Effector memory CD8-positive, alpha-beta T cell (primary cell): ENCODE measurements around the gene RPTOR.

ENCODE experiments used
- ATAC-seq: fragments of 150-1000 bp; cut with Tn5 transposase; replicated peaks from 2 replicates; pipeline ENCODE4 v1.10.0; 2021; ENCODE audit warnings: mild to moderate bottlenecking, moderate library complexity
- DNase-seq, 3 experiments: peaks; one replicate each; pipeline ENCODE4 v3.0.0; 2021
- H3K27ac Mint-ChIP-seq, 2 donors: one replicate each; pipeline ENCODE4 v1.8.0; 2022; ENCODE audit warnings: mild to moderate bottlenecking in 2 of 2, mixed read lengths in 2 of 2, moderate library complexity in 2 of 2
- H3K27me3 Mint-ChIP-seq, 2 donors: one replicate each; pipeline ENCODE4 v1.8.0; 2022; ENCODE audit warnings: mixed read lengths in 2 of 2
- H3K36me3 Mint-ChIP-seq: one replicate; pipeline ENCODE4 v1.8.0; 2022; ENCODE audit warnings: mild to moderate bottlenecking, moderate library complexity, mixed read lengths; ENCODE audit not compliant: insufficient read depth
- H3K4me1 Mint-ChIP-seq, 2 donors: one replicate each; pipeline ENCODE4 v1.8.0; 2022; ENCODE audit warnings: low read depth in 2 of 2, mixed read lengths in 2 of 2
- H3K4me3 Mint-ChIP-seq, 2 donors: one replicate each; pipeline ENCODE4 v1.8.0; 2022; ENCODE audit warnings: mild to moderate bottlenecking in 2 of 2, mixed read lengths in 2 of 2, moderate library complexity in 2 of 2
- H3K9me3 Mint-ChIP-seq, 2 donors: one replicate each; pipeline ENCODE4 v1.8.0; 2022; ENCODE audit warnings: mixed read lengths in 2 of 2

Gene RPTOR

DNA sequence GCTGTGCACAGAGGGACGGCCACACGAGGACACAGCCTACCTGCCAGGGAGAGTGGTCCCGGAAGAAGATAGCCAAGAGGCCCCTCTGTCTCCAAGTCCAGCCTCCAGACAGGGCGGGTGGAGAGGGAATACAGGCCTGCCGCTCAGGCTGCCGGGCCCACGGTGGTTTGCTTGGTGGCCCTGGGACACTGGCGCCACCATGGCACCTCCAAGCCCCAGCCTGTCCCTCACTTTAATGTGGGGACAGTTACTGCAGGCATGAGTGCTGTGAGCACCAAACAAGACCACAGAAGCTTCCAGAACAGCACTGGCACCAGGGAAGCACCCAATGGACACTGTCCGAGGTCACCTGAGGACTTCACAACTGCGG, 425.0 kb downstream of the RPTOR start:
- no peaks in the 10 kb centered on the region for H3K9me3 Mint-ChIP-seq
- H3K4me3 Mint-ChIP-seq, result no peak overlapping the region
- H3K27me3 Mint-ChIP-seq, result peaks cover 4 to 9% of the 10 kb centered on the region in 2 donors
- H3K27ac Mint-ChIP-seq, result peak overlapping the region in 1 of 2 donors; percentile 83
- H3K36me3 Mint-ChIP-seq, result peaks cover 6% of the 10 kb centered on the region
- DNase-seq (no peak), ATAC-seq (no peak)
- peaks cover 3 to 5% of the 10 kb centered on the region in 2 donors for H3K4me1 Mint-ChIP-seq

DNA sequence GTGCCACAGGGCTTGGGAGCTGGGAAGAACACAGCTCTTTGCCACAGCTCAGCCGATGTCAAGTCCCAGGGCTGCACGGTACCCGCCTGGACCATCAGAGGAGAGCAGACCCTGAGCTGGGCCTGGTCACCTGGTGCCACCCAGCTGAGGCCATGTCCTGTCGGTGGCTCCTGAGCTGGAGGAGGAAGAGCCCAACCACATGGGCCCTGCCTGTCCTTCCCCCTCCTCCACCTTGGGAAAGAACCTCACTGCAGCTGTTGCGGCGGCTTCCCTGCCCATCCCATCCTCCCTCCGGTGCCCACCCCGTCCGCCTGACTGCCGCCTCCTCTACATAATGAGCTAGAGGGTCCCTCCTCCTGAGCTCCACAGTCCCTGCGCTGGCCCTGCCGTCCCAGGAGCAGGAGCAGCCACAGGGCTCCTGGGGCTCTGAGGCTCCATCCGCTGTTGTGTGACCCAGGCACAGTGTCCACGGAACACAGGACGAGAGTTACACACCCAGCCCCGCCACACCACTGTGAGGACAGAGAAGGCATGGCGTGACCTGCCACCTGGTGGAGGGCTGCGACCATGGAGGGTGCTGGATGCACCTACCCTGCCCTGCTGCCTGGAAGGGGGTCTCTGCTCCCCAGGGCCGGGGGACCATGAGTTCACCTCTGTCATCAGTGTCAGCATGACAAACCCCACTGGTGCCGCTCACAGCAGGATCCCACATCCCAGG, 425.6 kb downstream of the RPTOR start:
- H3K4me1 Mint-ChIP-seq, result peaks cover 3 to 5% of the 10 kb centered on the region in 2 donors
- peak; percentile 29 to 34 (median 34) for DNase-seq

DNA sequence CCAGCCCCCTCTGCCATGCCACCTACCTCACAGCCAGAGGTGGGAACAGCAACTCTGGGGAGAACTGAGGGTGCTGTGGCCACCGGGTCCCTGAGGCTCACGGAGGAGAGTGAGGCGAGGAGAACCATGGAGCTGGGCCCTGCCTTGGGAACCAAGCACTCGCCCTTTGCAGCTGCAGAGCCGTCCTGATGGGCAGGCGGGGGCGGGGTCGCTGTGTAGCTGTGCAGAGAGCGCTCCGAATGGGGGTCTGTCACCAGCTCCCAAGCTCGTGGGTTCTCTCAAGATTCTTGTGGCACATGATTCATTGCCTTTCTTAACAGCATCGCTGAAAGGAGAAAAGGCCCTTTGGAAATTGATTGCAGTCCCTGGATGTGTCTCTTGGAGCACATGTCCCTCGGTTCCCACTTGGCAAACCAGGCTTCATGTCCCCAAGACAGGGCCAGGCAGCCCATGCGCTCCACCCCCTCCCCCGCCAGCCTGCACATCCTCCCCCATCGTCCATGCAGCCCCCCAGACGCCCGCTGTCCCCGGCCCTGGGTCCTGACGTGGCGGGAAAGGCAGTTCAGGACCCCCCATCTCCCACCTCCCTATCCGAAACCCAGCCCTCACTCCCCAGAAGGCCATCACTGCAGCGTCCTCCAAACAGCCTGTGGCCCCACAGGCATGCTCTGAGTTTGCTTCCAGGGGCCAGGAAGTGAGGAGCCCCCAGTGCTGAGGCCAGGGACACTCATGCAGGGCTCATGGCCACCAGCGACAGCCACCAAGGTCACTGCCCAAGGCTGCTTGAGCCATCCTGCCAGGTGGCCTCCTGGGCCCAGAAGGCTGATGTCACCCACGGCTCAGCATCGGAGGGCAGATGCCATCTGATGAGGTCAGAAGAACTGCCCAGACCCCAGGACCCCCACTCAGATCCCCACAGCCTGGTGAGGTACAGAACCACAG, 426.4 kb downstream of the RPTOR start:
- peaks cover 3 to 5% of the 10 kb centered on the region in 2 donors for H3K4me1 Mint-ChIP-seq
- no peak overlapping the region for H3K27ac Mint-ChIP-seq
- no peaks in the 10 kb centered on the region for H3K9me3 Mint-ChIP-seq
- H3K4me3 Mint-ChIP-seq, result no peak overlapping the region
- peaks cover 2% of the 10 kb centered on the region for H3K36me3 Mint-ChIP-seq
- no peak for ATAC-seq
- DNase-seq, result no peak
- H3K27me3 Mint-ChIP-seq, result peaks cover 7 to 13% of the 10 kb centered on the region in 2 donors

More for the DNA sequence above, 425.6 kb downstream of the RPTOR start:
- Mint-ChIP-seq H3K27ac (peak overlapping the region; percentile 20 to 83), H3K27me3 (peaks cover 7 to 13% of the 10 kb centered on the region in 2 donors), H3K36me3 (peaks cover 5% of the 10 kb centered on the region), H3K9me3 (no peaks in the 10 kb centered on the region), H3K4me3 (peak overlapping the region; percentile 38 to 44)
- ATAC-seq, result peak; percentile 59

DNA sequence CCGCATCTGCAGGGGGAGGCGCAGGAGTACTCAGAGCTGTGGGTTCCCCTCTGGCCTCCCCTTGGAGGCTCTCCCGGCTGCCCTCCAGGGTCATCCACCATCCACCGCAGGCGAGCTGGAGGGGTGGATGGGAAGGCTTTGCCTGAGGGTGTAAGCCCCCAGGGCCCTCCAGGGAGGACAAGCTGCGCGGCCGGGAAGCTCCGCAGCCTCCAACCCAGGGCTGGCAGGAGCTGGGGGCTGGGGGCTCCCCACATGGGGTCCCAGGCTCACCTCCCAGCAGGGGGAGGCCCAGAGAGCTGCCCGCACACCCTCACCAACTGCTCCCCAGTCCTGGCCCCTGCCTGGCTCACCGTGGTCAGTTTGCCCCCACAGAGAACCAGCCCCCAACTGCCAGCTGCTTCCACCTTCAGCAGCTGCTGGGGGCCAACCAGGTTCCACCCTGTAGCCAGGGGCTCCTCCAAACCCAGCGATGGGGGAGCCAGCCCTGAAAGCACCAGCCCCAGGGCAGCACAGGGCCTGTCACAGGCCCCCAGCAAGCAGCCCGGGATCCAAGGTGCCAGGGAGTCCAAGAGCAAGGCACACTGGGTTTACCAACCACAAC, 427.2 kb downstream of the RPTOR start:
- no peak for DNase-seq
- Mint-ChIP-seq H3K4me1 (peaks cover 3 to 5% of the 10 kb centered on the region in 2 donors), H3K36me3 (peaks cover 2% of the 10 kb centered on the region), H3K27ac (peak overlapping the region in 1 of 2 donors; percentile 66), H3K4me3 (no peak overlapping the region), H3K9me3 (no peaks in the 10 kb centered on the region), H3K27me3 (peaks cover 7 to 20% of the 10 kb centered on the region in 2 donors)
- ATAC-seq, result no peak

DNA sequence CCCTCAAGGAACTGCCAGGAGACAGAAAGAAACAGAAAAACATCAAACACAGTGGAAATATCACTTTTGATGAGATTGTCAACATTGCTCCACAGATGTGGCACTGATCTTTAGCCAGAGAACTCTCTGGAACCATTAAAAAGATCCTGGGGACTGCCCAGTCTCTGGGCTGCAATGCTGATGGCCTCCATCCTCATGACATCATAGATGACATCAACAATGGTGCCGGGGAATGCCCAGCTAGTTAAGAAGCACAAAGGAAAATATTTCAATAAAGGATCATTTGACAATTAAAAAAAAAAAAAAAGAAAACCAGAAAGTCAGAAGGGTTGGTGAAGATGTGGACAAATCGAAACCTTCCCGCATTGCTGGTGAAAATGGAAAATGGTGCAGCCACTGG, 432.1 kb downstream of the RPTOR start:
- no peaks in the 10 kb centered on the region for H3K9me3 Mint-ChIP-seq
- no peak overlapping the region for H3K4me3 Mint-ChIP-seq
- DNase-seq (no peak), ATAC-seq (no peak)
- H3K27ac Mint-ChIP-seq, result no peak overlapping the region
- H3K4me1 Mint-ChIP-seq, result peaks cover 6% of the 10 kb centered on the region in 2 donors
- no peaks in the 10 kb centered on the region for H3K36me3 Mint-ChIP-seq
- H3K27me3 Mint-ChIP-seq, result peaks cover 20 to 46% of the 10 kb centered on the region in 2 donors

DNA sequence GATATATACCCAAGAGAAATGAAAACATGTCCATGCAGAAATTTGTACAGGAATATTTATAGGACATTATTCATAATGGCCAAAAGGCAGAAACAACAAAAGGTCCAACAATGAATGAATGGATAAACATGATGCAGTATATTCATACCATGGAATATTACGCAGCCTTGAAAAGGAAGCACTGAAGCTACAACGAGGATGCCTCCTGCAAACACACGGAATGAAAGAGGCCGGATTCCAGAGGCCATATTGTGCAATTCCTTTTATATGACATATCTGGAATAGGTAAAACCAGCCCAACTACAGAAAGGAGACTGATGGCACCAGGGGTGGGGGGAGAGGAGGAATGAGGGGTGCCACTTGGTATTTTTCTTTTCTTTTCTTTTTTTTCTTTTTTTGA, 432.5 kb downstream of the RPTOR start:
- Mint-ChIP-seq H3K27ac (no peak overlapping the region), H3K36me3 (no peaks in the 10 kb centered on the region), H3K27me3 (peaks cover 20 to 50% of the 10 kb centered on the region in 2 donors), H3K9me3 (no peaks in the 10 kb centered on the region), H3K4me3 (no peak overlapping the region), H3K4me1 (peaks cover 6% of the 10 kb centered on the region in 2 donors)
- DNase-seq (no peak), ATAC-seq (no peak)

DNA sequence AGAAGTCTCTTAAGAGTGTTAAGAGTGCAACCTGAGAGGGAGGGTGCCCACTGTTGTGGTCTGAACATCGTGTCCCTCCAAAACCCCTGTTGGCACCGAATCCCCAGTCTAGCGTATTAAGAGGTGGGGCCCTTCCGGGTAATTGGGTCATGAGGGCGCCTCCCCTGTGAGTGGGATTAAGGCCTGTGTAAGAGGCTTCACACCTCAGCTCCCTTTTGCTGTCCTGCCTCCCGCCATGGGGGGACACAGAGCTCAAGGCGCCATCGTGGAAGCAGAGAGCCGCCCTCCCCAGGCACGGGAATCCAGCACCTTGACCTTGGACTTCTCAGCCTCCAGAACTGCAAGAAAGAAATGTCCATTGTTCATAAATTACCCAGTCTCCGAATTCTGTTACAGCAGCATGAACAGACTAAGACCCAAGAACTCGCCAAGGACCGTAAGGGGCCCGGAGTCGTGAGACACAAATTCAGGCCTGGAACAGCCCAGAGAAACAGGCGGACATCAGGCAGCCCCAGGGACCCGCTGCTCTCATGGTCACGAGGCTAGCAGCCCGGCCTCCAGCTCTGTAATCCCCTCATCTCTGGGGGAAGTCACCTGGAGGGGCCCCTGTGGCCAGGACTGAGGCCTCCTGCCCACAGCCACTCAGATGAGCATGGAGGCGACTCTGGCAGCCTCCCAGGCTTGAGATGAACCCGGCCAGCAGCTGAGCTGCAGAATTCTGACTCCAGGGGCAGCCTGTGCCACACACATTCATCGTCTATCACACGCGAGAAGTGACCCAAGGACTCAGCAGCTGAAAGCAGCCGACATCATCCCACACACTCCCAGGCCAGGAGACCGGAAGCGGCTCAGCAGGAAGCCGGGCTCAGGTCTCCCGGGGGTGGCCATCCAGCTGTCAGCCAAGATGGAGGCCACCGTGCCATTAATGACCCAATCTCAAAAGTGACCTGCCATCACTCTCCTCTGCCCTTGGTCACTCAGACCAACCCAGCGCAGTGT, 434.2 kb downstream of the RPTOR start:
- H3K36me3 Mint-ChIP-seq, result no peaks in the 10 kb centered on the region
- ATAC-seq (no peak), DNase-seq (no peak)
- peaks cover 6% of the 10 kb centered on the region in 2 donors for H3K4me1 Mint-ChIP-seq
- no peaks in the 10 kb centered on the region for H3K9me3 Mint-ChIP-seq
- H3K27ac Mint-ChIP-seq, result no peak overlapping the region
- no peak overlapping the region for H3K4me3 Mint-ChIP-seq
- H3K27me3 Mint-ChIP-seq, result peaks cover 20 to 64% of the 10 kb centered on the region in 2 donors

DNA sequence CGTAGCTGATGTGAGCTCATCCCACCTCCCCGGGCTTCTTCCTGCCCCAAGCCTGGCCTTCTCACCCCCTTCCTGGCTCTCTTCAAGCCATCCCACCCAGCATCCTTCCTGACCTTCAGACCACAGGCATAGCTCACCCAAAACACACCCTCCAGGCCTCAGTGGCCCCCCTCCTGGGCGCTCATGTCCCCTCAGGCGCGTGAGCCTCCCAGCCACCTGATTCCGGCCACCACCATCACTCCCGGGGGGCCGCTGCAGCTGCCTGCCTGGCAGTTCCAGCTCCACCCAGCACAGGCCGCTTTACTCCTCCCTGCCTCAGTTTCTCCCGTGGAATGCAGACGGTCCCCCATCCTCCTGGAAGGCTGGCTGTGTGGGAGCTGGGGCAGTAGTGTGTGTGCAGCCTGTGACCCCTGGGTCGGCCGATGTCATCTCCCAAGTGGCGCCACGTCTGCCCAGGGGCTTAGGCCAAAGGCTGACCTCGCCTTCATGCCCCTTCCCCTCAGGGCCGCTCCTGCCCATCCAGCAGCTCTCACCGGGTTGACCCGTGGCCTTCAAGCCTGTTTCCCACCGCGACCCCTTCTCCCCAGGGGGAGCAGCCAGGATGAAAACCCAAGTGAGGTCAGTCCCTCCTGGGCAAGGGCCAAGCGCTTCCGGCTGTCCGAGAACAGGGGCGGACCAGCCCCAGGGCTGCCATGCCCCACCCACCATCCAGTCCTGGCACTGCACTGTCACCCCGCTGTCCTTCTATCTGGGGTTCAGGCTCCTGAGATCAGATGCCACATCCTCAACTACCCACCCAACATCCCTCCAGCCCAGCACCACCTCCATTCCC, 435.1 kb downstream of the RPTOR start:
- peaks cover 15 to 54% of the 10 kb centered on the region in 2 donors for H3K27me3 Mint-ChIP-seq
- no peak for DNase-seq
- H3K4me3 Mint-ChIP-seq, result no peak overlapping the region

DNA sequence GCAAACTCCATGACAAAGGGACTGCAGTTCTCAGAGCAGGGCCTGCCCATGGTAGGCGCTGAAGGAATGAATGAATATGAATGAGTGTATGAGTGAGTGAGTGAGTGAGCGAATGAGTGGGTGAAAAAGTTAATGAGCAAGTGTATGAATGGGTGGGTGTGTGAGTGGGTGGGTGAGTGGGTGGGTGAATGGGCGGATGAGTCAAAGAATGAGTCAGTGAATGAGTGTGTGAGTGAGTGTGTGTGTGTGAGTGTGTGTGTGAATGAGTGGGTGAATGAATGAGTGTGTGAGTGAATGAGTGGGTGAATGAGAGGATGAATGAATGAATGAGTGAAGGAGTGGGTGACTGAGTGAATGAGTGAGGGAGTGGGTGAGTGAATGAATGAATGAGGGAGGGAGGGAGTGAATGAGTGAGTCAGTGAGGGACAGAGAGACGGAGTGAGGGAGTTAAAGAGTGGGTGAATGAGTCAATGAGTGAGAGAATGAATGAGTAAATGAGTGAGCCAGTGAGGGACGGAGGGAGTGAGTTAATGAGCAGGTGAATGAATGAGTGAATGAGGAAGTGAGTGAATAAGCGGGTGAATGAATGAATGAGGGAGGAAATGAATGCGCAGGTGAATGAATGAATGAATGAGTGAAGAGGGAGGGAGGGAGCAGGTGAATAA, 435.9 kb downstream of the RPTOR start:
- Mint-ChIP-seq H3K4me1 (peaks cover 6% of the 10 kb centered on the region in 2 donors), H3K36me3 (peaks cover 1% of the 10 kb centered on the region), H3K27me3 (peaks cover 13 to 51% of the 10 kb centered on the region in 2 donors), H3K27ac (no peak overlapping the region), H3K9me3 (no peaks in the 10 kb centered on the region), H3K4me3 (peak overlapping the region; percentile 8 to 11)
- DNase-seq (no peak), ATAC-seq (no peak)

More for the DNA sequence above, 435.1 kb downstream of the RPTOR start:
- Mint-ChIP-seq H3K4me1 (peaks cover 6% of the 10 kb centered on the region in 2 donors), H3K9me3 (no peaks in the 10 kb centered on the region), H3K27ac (no peak overlapping the region), H3K36me3 (no peaks in the 10 kb centered on the region)
- ATAC-seq, result no peak

DNA sequence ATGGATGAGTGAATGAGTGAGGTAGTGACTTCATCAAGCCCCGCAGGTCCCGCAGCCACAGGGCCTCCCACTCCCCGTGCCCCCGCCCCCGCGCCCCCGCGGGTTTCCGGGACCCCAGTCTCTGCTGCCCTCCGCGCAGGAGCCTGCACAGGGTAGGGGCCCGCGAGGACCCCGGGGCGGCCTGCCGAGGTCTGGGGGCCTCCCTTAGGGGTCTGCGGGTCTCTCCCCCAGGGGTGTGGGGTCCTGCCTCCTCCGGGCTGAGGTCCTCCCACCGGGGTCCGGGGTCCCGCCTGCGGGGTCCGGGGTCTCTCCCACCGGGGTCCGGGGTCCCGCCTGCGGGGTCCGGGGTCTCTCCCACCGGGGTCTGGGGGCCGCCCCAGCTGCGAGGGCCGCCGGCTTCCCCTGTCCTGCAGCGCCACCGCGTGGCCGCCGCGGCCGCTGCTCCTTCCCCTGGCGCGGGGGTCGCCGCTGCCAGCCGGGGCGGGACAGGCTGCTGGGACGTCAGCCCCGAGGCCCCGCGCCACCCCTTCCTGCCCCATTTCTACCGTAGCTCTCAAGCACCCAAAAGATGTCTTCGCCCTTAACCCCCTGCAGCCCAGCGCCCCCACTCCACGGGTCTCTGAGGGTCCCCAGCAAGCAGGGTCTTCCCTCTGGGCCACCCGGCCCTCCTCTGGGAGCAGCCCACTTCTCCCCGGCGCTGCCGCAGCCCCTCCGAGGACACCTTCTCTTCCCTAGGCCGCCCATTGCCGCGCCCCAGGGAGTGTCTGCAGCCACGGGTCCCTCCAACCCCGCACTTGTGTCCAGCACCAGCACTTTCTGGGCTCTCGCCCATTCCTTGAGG, 436.6 kb downstream of the RPTOR start:
- peak overlapping the region; percentile 8 to 11 for H3K4me3 Mint-ChIP-seq
- H3K36me3 Mint-ChIP-seq, result peaks cover 3% of the 10 kb centered on the region
- peak; percentile 18 to 40 (median 36) for DNase-seq
- peaks cover 6% of the 10 kb centered on the region in 2 donors for H3K4me1 Mint-ChIP-seq
- H3K27me3 Mint-ChIP-seq, result peaks cover 13 to 50% of the 10 kb centered on the region in 2 donors
- H3K9me3 Mint-ChIP-seq, result no peaks in the 10 kb centered on the region
- no peak overlapping the region for H3K27ac Mint-ChIP-seq
- ATAC-seq, result peak; percentile 70

DNA sequence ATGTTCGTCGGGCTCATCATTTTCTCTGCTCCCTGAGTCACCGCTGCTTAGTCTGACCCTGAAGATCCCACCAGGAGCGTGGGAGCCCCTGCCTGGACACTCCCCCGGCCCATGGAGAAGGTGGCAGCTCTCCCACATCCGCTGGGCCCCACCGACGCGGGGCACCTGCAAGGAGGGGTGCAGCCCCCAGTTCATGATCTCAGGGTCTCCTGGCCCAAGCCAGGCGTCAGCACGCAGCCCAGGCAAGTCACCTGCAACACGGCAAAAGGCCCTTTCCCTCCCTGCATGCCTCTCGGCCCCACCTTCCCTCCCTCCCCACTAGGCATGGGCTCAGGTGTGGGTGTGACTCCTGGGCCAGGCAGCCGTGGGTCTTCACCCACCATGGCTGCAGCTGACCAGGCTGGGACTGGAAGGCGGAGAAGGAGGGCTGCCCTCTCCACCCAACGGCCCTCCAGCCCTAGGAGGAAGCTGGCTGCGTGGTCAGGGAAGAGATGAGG, 437.3 kb downstream of the RPTOR start:
- Mint-ChIP-seq H3K36me3 (peaks cover 3% of the 10 kb centered on the region), H3K9me3 (no peaks in the 10 kb centered on the region), H3K4me1 (peaks cover 6% of the 10 kb centered on the region in 2 donors), H3K27me3 (peaks cover 13 to 45% of the 10 kb centered on the region in 2 donors), H3K27ac (no peak overlapping the region), H3K4me3 (no peak overlapping the region)
- DNase-seq (no peak), ATAC-seq (no peak)
